Measurements from ENCODE around the gene TMEM258. TPM values are rescaled to one million over a fixed set of nuclear protein-coding genes. Genes with fewer than 3 reads are reported as not detected.

The TMEM258 gene
- total RNA-seq, 3 donors from 2014 or later (not counting 1 experiment from before 2014, with no cell fraction given), result 64.4 to 69.3 (median 66.1) TPM

DNA sequence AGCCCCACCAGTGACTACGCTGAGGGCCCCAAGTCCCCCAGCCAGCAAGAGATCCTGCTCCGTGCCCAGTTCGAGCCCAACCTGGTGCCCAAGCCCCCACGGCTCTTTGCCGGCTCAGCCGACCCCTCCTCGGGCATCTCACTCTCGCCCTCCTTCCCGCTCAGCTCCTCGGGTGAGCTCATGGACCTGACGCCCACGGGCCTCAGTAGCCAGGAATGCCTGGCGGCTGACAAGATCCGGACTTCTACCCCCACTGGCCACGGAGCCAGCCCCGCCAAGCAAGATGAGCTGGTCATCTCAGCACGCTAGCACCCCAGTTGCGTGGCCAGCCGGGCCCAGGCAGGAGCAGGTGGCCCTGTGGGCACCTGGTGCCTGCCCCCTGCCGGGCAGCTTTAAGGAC, 48.2 kb downstream of the TMEM258 start:
- Histone ChIP-seq H3K27ac (ENCODE audit: low read length) (no peak overlapping the region), H3K36me3 (ENCODE audit: control insufficient read depth, insufficient read depth, low read length) (no peaks in the 10 kb centered on the region), H3K4me3 (ENCODE audit: low read length) (no peak overlapping the region), H3K27me3 (ENCODE audit: control insufficient read depth, insufficient read depth, low read length) (no peaks in the 10 kb centered on the region), H3K9me3 (ENCODE audit: control insufficient read depth, insufficient read depth, low read length) (no peaks in the 10 kb centered on the region), H3K4me1 (ENCODE audit: control insufficient read depth, insufficient read depth, low read length) (no peaks in the 10 kb centered on the region)
- Mint-ChIP-seq H3K27ac (no peak overlapping the region), H3K27me3 (ENCODE audit: low read depth in 2 of 2) (peaks cover 0 to under 1% of the 10 kb centered on the region in 2 donors), H3K4me3 (no peak overlapping the region), H3K36me3 (no peaks in the 10 kb centered on the region), H3K4me1 (no peaks in the 10 kb centered on the region), H3K9me3 (no peaks in the 10 kb centered on the region)
- TF ChIP-seq, protein P1, sequence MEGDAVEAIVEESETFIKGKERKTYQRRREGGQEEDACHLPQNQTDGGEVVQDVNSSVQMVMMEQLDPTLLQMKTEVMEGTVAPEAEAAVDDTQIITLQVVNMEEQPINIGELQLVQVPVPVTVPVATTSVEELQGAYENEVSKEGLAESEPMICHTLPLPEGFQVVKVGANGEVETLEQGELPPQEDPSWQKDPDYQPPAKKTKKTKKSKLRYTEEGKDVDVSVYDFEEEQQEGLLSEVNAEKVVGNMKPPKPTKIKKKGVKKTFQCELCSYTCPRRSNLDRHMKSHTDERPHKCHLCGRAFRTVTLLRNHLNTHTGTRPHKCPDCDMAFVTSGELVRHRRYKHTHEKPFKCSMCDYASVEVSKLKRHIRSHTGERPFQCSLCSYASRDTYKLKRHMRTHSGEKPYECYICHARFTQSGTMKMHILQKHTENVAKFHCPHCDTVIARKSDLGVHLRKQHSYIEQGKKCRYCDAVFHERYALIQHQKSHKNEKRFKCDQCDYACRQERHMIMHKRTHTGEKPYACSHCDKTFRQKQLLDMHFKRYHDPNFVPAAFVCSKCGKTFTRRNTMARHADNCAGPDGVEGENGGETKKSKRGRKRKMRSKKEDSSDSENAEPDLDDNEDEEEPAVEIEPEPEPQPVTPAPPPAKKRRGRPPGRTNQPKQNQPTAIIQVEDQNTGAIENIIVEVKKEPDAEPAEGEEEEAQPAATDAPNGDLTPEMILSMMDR (IDR thresholded peaks at IDR 0.05), result no peak
- DNase-seq, result no peak
- intact Hi-C loops (cut with micrococcal nuclease), result no loop called here
- no peak for ATAC-seq
- 93% methylated on average over 20 of the region's 20 CpGs for WGBS (ENCODE audit: insufficient coverage)

DNA sequence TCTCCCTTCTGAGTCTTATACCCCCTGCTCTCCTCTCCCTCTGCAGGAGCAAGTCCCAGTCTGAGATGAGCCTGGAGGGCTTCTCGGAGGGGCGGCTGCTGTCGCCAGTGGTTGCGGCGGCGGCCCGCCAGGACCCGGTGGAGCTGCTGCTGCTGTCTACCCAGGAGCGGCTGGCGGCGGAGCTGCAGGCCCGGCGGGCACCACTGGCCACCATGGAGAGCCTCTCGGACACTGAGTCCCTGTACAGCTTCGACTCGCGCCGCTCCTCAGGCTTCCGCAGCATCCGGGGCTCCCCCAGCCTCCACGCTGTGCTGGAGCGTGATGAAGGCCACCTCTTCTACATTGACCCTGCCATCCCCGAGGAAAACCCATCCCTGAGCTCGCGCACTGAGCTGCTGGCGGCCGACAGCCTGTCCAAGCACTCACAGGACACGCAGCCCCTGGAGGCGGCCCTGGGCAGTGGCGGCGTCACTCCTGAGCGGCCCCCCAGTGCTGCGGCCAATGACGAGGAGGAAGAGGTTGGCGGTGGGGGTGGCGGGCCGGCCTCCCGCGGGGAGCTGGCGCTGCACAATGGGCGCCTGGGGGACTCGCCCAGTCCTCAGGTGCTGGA, 48.8 kb downstream of the TMEM258 start:
- Histone ChIP-seq H3K27ac (ENCODE audit: low read length) (no peak overlapping the region), H3K9me3 (ENCODE audit: control insufficient read depth, insufficient read depth, low read length) (no peaks in the 10 kb centered on the region), H3K4me1 (ENCODE audit: control insufficient read depth, insufficient read depth, low read length) (no peaks in the 10 kb centered on the region), H3K36me3 (ENCODE audit: control insufficient read depth, insufficient read depth, low read length) (no peaks in the 10 kb centered on the region), H3K4me3 (ENCODE audit: low read length) (no peak overlapping the region), H3K27me3 (ENCODE audit: control insufficient read depth, insufficient read depth, low read length) (no peaks in the 10 kb centered on the region)
- H3K4me1 Mint-ChIP-seq, result no peaks in the 10 kb centered on the region
- H3K9me3 Mint-ChIP-seq, result no peaks in the 10 kb centered on the region
- no peak overlapping the region for H3K27ac Mint-ChIP-seq
- intact Hi-C loops (cut with micrococcal nuclease), result no loop called here
- 93% methylated on average over 42 of the region's 42 CpGs for WGBS (ENCODE audit: insufficient coverage)
- no peak for ATAC-seq
- no peaks in the 10 kb centered on the region for H3K36me3 Mint-ChIP-seq
- DNase-seq, result no peak
- no peaks in the 10 kb centered on the region for H3K27me3 Mint-ChIP-seq (ENCODE audit: low read depth in 2 of 2)
- TF ChIP-seq, protein P1 (IDR thresholded peaks at IDR 0.05), result no peak
- H3K4me3 Mint-ChIP-seq, result no peak overlapping the region

DNA sequence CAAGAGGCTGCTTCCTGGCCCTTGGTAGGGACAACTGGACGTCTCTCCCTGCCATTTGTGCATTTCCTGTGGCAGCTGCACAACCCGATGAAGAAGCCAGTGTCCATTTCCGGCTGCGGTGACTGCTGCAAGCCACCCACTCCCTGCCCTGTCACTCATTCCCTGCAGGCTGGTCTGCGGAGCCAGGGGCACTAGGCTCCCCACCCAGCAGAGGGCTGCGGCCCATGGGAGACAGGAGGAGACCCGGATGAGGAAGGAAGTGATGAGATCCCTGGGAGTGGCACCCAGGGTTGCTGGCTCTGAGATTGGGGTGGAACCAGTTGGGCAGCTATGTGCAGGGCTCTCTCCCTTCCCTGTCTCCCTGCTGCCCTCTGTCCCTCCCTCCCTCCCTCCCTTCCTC, 50.0 kb downstream of the TMEM258 start:
- intact Hi-C loops (cut with micrococcal nuclease), result no loop called here
- ATAC-seq, result no peak
- Mint-ChIP-seq H3K27ac (no peak overlapping the region), H3K36me3 (no peaks in the 10 kb centered on the region), H3K27me3 (ENCODE audit: low read depth in 2 of 2) (no peaks in the 10 kb centered on the region), H3K4me3 (no peak overlapping the region), H3K4me1 (no peaks in the 10 kb centered on the region), H3K9me3 (no peaks in the 10 kb centered on the region)
- Histone ChIP-seq H3K27me3 (ENCODE audit: control insufficient read depth, insufficient read depth, low read length) (no peaks in the 10 kb centered on the region), H3K27ac (ENCODE audit: low read length) (no peak overlapping the region), H3K4me3 (ENCODE audit: low read length) (no peak overlapping the region), H3K4me1 (ENCODE audit: control insufficient read depth, insufficient read depth, low read length) (no peaks in the 10 kb centered on the region), H3K9me3 (ENCODE audit: control insufficient read depth, insufficient read depth, low read length) (no peaks in the 10 kb centered on the region), H3K36me3 (ENCODE audit: control insufficient read depth, insufficient read depth, low read length) (no peaks in the 10 kb centered on the region)
- TF ChIP-seq, protein P1 (IDR thresholded peaks at IDR 0.05), result no peak
- WGBS (ENCODE audit: insufficient coverage), result 68% methylated on average over 7 of the region's 7 CpGs
- DNase-seq, result no peak

DNA sequence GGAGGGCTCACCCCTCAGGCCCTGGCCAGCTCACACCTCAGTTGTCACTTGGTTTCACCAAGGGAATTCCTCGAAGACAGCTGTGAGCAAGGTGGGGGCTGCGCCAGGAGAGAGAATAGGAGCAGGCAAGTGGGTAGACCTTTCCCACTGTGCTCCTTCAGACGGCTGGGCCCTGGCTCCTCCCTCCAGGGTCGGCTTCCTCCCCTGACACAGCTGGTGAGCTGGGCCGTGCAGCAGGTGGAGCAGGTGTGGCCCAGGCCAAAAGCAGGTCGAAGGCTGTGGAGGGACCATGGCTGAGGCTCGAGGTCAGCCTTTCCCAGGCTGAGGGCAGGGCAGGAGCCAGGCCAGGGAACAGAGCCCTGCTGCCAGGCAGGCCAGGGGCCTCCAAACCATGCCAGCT, 52.4 kb downstream of the TMEM258 start:
- H3K4me3 Mint-ChIP-seq, result no peak overlapping the region

More for the DNA sequence above, 52.4 kb downstream of the TMEM258 start:
- WGBS (ENCODE audit: insufficient coverage), result 77% methylated on average over 7 of the region's 7 CpGs
- H3K4me3 ChIP-seq (ENCODE audit: low read length), result no peak overlapping the region
- TF ChIP-seq, protein P1 (IDR thresholded peaks at IDR 0.05), result no peak
- H3K9me3 ChIP-seq (ENCODE audit: control insufficient read depth, insufficient read depth, low read length), result no peaks in the 10 kb centered on the region
- no peaks in the 10 kb centered on the region for H3K4me1 Mint-ChIP-seq
- H3K9me3 Mint-ChIP-seq, result no peaks in the 10 kb centered on the region
- no peak overlapping the region for H3K27ac ChIP-seq (ENCODE audit: low read length)
- no peaks in the 10 kb centered on the region for H3K36me3 ChIP-seq (ENCODE audit: control insufficient read depth, insufficient read depth, low read length)
- no peaks in the 10 kb centered on the region for H3K4me1 ChIP-seq (ENCODE audit: control insufficient read depth, insufficient read depth, low read length)
- intact Hi-C loops (cut with micrococcal nuclease), result no loop called here
- H3K27ac Mint-ChIP-seq, result no peak overlapping the region
- no peaks in the 10 kb centered on the region for H3K36me3 Mint-ChIP-seq
- no peaks in the 10 kb centered on the region for H3K27me3 Mint-ChIP-seq (ENCODE audit: low read depth in 2 of 2)
- DNase-seq (no peak), ATAC-seq (no peak)
- no peaks in the 10 kb centered on the region for H3K27me3 ChIP-seq (ENCODE audit: control insufficient read depth, insufficient read depth, low read length)
